Keratinocyte (primary cell): ENCODE results near the gene HAAO. TPM values are rescaled to one million over a fixed set of nuclear protein-coding genes. Genes with fewer than 3 reads are reported as not detected.

Source experiments
- DNase-seq: peaks from one replicate; pipeline ENCODE4 v3.0.0-alpha.2; 2011; ENCODE audit warnings: low read depth, missing footprints, low spot score
- FAIRE-seq: peaks from 2 replicates; lab custom pipeline; 2011; peaks lifted over from hg19 to GRCh38; lab: Jason Lieb, UNC
- H2AFZ ChIP-seq: 2 replicates; pipeline ENCODE4 v1.6.0; 2012; ENCODE audit warnings: low read length, control low read depth, inconsistent platforms; ENCODE audit not compliant: control insufficient read depth
- H3K27ac ChIP-seq: 2 replicates; pipeline ENCODE4 v1.5.1; 2011; ENCODE audit warnings: low read length; ENCODE audit not compliant: control insufficient read depth, insufficient read depth
- H3K27me3 ChIP-seq: 3 replicates; pipeline ENCODE4 v1.6.0; 2011; ENCODE audit warnings: low read length; ENCODE audit not compliant: control insufficient read depth, insufficient read depth; ENCODE audit errors: extremely low read depth
- H3K36me3 ChIP-seq, 2 experiments: 2 replicates in 1 of 2; 3 replicates in 1 of 2; pipeline ENCODE4 v1.5.1; 2011; ENCODE audit warnings: low read length in 2 of 2, mild to moderate bottlenecking in 1 of 2; ENCODE audit not compliant: control insufficient read depth in 2 of 2, insufficient read depth in 2 of 2; ENCODE audit errors: extremely low read depth in 1 of 2
- H3K4me1 ChIP-seq: 3 replicates; pipeline ENCODE4 v1.5.1; 2011; ENCODE audit warnings: low read length; ENCODE audit not compliant: control insufficient read depth, insufficient read depth; ENCODE audit errors: extremely low read depth
- H3K4me2 ChIP-seq: 3 replicates; pipeline ENCODE4 v1.6.0; 2011; ENCODE audit warnings: low read depth, low read length; ENCODE audit not compliant: control insufficient read depth, insufficient read depth; ENCODE audit errors: extremely low read depth
- H3K4me3 ChIP-seq, 3 experiments: fragments of 200-600 bp in 1 of 3; sonication (generic) in 1 of 3; 2 replicates in 2 of 3; 3 replicates in 1 of 3; pipeline ENCODE4 v1.5.1; 2011 to 2016; ENCODE audit warnings: low read length in 3 of 3, mild to moderate bottlenecking in 3 of 3, control low read depth in 2 of 3, inconsistent platforms in 1 of 3, low read depth in 1 of 3, mixed read lengths in 1 of 3, mixed run types in 1 of 3, moderate library complexity in 1 of 3; ENCODE audit not compliant: control insufficient read depth in 2 of 3, insufficient read depth in 2 of 3; ENCODE audit errors: extremely low read depth in 1 of 3
- H3K79me2 ChIP-seq: 2 replicates; pipeline ENCODE4 v1.6.0; 2012; ENCODE audit warnings: low read length; ENCODE audit not compliant: control insufficient read depth, insufficient read depth
- H3K9ac ChIP-seq: 3 replicates; pipeline ENCODE4 v1.6.0; 2011; ENCODE audit warnings: low read length; ENCODE audit not compliant: control insufficient read depth, insufficient read depth; ENCODE audit errors: extremely low read depth
- H3K9me1 ChIP-seq: 3 replicates; pipeline ENCODE4 v1.6.0; 2011; ENCODE audit warnings: low read length; ENCODE audit not compliant: control insufficient read depth, insufficient read depth; ENCODE audit errors: extremely low read depth
- H3K9me3 ChIP-seq: 2 replicates; pipeline ENCODE4 v1.5.1; 2012; ENCODE audit warnings: low read depth, low read length; ENCODE audit not compliant: control insufficient read depth
- H4K20me1 ChIP-seq: 3 replicates; pipeline ENCODE4 v1.6.0; 2011; ENCODE audit warnings: low read length; ENCODE audit not compliant: control insufficient read depth, insufficient read depth; ENCODE audit errors: extremely low read depth
- EZH2 ChIP-seq: IDR thresholded peaks from one replicate; pipeline ENCODE4 v1.6.1; 2012; ENCODE audit warnings: inconsistent platforms, mild to moderate bottlenecking, low read length, moderate library complexity
- dilution Hi-C: fragments of 300-500 bp; cut with MboI; formaldehyde crosslinking; loops from one replicate; pipeline ENCODE4 v1.7.0; 2020; ENCODE audit warnings: low sequenced_read_pairs; ENCODE audit not compliant: extremely low pct_ligation_motif_present
- polyA plus RNA-seq, 5 experiments: library from polyadenylated mRNA; depleted of rRNA in 3 of 5; stranded (reverse) in 3 of 5; stranded (forward) in 1 of 5; unstranded in 1 of 5; fragments of >200 nt; gene quantifications; 1 replicate in 1 of 5; 2 replicates in 3 of 5; 3 replicates in 1 of 5; pipeline versions ENCODE4 v1.2.1 to v1.2.3, GENCODE V29; 2011 to 2012; ENCODE audit warnings: missing spikeins in 2 of 5, low read depth in 1 of 5, low replicate concordance in 1 of 5
- TF ChIP-seq, protein P1 (sequence below), 3 experiments: IDR thresholded peaks in 1 of 3; conservative IDR thresholded peaks in 1 of 3; optimal IDR thresholded peaks in 1 of 3; 2 replicates in 2 of 3; 3 replicates in 1 of 3; pipeline versions ENCODE3 to v1.5.1; 2011; ENCODE audit warnings: low read length in 3 of 3, mild to moderate bottlenecking in 3 of 3, moderate library complexity in 2 of 3, control low read depth in 1 of 3, inconsistent platforms in 1 of 3; ENCODE audit not compliant: insufficient read depth in 2 of 3; ENCODE audit errors: extremely low read depth in 1 of 3

Gene HAAO
- polyA plus RNA-seq, 1 donor (not counting 4 experiments of a cell fraction or from before 2014, with no cell fraction given): 0.08 TPM

GRCh38 chr2:42815726-42816125, 23.3 kb upstream of the HAAO start:
- H3K4me2 ChIP-seq: no peak overlapping the region
- no peak for TF ChIP-seq EZH2
- TF ChIP-seq, protein P1, sequence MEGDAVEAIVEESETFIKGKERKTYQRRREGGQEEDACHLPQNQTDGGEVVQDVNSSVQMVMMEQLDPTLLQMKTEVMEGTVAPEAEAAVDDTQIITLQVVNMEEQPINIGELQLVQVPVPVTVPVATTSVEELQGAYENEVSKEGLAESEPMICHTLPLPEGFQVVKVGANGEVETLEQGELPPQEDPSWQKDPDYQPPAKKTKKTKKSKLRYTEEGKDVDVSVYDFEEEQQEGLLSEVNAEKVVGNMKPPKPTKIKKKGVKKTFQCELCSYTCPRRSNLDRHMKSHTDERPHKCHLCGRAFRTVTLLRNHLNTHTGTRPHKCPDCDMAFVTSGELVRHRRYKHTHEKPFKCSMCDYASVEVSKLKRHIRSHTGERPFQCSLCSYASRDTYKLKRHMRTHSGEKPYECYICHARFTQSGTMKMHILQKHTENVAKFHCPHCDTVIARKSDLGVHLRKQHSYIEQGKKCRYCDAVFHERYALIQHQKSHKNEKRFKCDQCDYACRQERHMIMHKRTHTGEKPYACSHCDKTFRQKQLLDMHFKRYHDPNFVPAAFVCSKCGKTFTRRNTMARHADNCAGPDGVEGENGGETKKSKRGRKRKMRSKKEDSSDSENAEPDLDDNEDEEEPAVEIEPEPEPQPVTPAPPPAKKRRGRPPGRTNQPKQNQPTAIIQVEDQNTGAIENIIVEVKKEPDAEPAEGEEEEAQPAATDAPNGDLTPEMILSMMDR (optimal IDR thresholded peaks at IDR 0.05 in 1 of 3, IDR thresholded peaks at IDR 0.05 in 1 of 3, conservative IDR thresholded peaks at IDR 0.05 in 1 of 3; ENCODE audit: extremely low read depth in 1 of 3, insufficient read depth in 2 of 3, low read length in 3 of 3): no peak
- no peak for FAIRE-seq
- no peaks in the 10 kb centered on the region for H3K27me3 ChIP-seq
- no peaks in the 10 kb centered on the region for H4K20me1 ChIP-seq
- H3K4me1 ChIP-seq: peaks cover 9% of the 10 kb centered on the region
- H3K9me3 ChIP-seq: no peaks in the 10 kb centered on the region
- H3K36me3 ChIP-seq: no peaks in the 10 kb centered on the region
- H3K4me3 ChIP-seq: no peak overlapping the region
- H3K79me2 ChIP-seq: no peaks in the 10 kb centered on the region
- H3K27ac ChIP-seq: no peak overlapping the region
- H2AFZ ChIP-seq: no peak overlapping the region
- no peaks in the 10 kb centered on the region for H3K9me1 ChIP-seq
- dilution Hi-C loops: no loop called here
- DNase-seq: no peak
- no peak overlapping the region for H3K9ac ChIP-seq

DNA sequence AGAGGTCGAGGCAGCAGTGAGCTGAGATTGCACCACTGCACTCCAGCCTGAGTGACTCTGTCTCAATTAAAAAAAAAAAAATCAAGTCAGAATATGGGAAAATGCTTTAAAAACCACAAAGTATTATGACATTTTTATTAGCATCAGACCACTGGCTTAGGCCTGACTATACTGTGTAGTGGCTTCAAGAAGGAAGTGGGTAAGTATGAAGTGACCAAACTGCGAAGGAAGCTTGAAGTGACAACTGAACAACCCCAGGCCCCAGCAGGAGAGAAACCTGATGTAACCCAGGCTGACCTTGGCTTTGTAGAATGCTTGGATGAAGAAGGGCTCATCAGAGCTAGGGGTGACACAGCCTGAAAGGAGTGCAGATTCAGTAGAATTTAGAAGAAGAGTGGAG, 21.4 kb upstream of the HAAO start:
- Histone ChIP-seq H3K4me2 (no peak overlapping the region), H3K9me1 (no peaks in the 10 kb centered on the region), H3K4me1 (peaks cover 15% of the 10 kb centered on the region), H3K36me3 (no peaks in the 10 kb centered on the region), H3K79me2 (no peaks in the 10 kb centered on the region), H3K9ac (no peak overlapping the region), H3K4me3 (no peak overlapping the region), H4K20me1 (no peaks in the 10 kb centered on the region), H3K27me3 (no peaks in the 10 kb centered on the region), H2AFZ (no peak overlapping the region), H3K9me3 (no peaks in the 10 kb centered on the region), H3K27ac (no peak overlapping the region)
- dilution Hi-C loops: no loop called here
- TF ChIP-seq EZH2: no peak
- TF ChIP-seq, protein P1 (optimal IDR thresholded peaks at IDR 0.05 in 1 of 3, IDR thresholded peaks at IDR 0.05 in 1 of 3, conservative IDR thresholded peaks at IDR 0.05 in 1 of 3; ENCODE audit: extremely low read depth in 1 of 3, insufficient read depth in 2 of 3, low read length in 3 of 3): no peak
- no peak for DNase-seq
- FAIRE-seq: no peak
